Measurements from ENCODE around the gene GPR55.

DNA sequence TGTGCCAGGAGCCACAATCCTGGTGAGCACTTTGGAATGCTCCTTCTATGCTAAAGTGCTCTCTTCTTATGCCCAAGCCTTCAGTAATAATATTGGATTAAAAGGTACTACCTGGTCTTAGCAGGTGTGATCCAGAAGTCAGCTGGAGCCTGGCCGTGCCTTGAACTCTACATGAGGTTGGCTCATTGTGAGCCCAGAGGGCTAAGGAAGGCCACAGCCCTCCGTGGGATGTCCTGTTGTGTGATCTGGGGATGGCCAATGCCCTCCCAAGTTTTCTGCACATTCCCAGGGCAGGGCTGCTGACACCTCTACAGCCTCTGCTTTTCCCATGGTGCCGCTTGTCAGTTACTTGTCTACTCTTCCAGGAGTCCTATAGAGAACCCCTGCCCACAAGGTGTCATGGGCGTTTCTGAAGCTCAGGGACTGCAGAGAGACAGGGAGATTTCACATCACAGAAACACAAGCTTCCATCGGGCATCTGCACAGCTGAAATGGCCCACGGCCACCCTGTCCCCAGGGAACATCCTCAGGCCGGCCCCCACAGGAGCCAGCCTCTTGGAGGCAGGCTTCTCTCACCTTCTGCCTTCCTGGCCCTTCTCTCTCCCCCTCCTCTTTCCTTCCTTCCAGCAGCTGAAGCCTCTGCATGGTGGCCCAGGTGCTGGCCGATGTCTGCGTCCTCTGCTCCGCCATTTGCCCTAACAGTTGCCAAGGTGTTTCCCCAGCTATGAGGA lies 27.3 kb upstream of the GPR55 start:
- TF ChIP-seq CEBPB (IDR thresholded peaks at IDR 0.05; ENCODE audit: low read depth, low read length) (no peak), POLR2A (IDR thresholded peaks at IDR 0.05; ENCODE audit: control extremely low read depth in 1 of 2, low read depth in 2 of 2, low read length in 2 of 2) (no peak), RAD21 (IDR thresholded peaks at IDR 0.05 in 1 of 2, conservative IDR thresholded peaks at IDR 0.05 in 1 of 2; ENCODE audit: low read depth in 2 of 2, low read length in 2 of 2) (no peak), GABPA (IDR thresholded peaks at IDR 0.05; ENCODE audit: borderline replicate concordance, insufficient read depth, low read length) (no peak), BRCA1 (IDR thresholded peaks at IDR 0.05; ENCODE audit: low read depth, low read length) (no peak), TBP (IDR thresholded peaks at IDR 0.05; ENCODE audit: low read depth, low read length) (no peak), SRF (IDR thresholded peaks at IDR 0.05; ENCODE audit: low read depth, low read length) (no peak), SP2 (IDR thresholded peaks at IDR 0.05; ENCODE audit: low read length) (no peak), YY1 (IDR thresholded peaks at IDR 0.05; ENCODE audit: low read depth, low read length) (no peak), HDAC2 (IDR thresholded peaks at IDR 0.05; ENCODE audit: borderline replicate concordance in 1 of 2, low read depth in 2 of 2, low read length in 2 of 2) (no peak), EZH2 (IDR thresholded peaks at IDR 0.05; ENCODE audit: low read depth, low read length, severe bottlenecking) (no peak), NRF1 (IDR thresholded peaks at IDR 0.05; ENCODE audit: low read depth, low read length) (no peak)
- TF ChIP-seq, protein P1, sequence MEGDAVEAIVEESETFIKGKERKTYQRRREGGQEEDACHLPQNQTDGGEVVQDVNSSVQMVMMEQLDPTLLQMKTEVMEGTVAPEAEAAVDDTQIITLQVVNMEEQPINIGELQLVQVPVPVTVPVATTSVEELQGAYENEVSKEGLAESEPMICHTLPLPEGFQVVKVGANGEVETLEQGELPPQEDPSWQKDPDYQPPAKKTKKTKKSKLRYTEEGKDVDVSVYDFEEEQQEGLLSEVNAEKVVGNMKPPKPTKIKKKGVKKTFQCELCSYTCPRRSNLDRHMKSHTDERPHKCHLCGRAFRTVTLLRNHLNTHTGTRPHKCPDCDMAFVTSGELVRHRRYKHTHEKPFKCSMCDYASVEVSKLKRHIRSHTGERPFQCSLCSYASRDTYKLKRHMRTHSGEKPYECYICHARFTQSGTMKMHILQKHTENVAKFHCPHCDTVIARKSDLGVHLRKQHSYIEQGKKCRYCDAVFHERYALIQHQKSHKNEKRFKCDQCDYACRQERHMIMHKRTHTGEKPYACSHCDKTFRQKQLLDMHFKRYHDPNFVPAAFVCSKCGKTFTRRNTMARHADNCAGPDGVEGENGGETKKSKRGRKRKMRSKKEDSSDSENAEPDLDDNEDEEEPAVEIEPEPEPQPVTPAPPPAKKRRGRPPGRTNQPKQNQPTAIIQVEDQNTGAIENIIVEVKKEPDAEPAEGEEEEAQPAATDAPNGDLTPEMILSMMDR (IDR thresholded peaks at IDR 0.05; ENCODE audit: control extremely low read depth in 1 of 3, insufficient read depth in 1 of 3, low read depth in 1 of 3, low read length in 3 of 3), result no peak

All from H1 (cell line).